ENCODE data around the gene TSNAXIP1.

DNA sequence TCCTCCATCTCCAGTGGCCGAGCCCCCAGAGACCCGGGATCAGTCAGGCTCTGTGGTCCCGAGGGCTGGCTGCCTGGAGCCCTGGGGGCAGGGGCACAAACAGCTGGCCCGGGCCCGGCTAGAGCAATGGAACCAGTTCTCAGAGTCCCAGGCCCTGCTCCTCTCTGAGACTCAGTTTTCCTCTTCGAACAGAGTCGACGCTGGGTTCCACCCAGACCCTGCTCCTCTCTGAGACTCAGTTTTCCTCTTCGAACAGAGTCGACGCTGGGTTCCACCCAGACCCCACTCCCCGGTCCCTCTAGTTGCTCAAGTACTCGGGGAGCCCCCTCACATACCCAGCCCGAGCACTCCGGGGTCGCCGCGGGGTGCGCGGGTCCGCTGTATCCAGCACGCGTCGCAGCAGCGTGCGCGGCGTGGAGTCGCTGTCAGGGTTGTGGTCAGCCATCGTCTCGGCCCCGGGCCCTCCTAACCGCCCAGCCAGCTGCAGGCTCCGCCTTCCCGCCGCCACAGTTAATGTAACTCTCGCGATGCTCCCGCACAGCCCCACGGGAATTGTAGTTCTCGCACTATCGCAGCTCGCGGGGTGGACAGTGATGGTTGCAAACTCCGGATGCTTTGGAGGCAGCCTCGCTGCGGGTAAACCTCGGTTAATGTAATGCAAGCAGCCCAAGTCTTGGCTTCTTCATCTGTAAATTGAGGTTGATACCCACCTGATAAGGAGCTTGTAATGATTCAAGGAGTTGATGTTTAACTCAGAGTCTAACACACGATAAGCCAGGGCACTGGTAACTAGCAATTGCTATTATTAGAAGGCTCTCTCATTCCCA lies 26.9 kb downstream of the TSNAXIP1 start:
- TF ChIP-seq, protein P1, sequence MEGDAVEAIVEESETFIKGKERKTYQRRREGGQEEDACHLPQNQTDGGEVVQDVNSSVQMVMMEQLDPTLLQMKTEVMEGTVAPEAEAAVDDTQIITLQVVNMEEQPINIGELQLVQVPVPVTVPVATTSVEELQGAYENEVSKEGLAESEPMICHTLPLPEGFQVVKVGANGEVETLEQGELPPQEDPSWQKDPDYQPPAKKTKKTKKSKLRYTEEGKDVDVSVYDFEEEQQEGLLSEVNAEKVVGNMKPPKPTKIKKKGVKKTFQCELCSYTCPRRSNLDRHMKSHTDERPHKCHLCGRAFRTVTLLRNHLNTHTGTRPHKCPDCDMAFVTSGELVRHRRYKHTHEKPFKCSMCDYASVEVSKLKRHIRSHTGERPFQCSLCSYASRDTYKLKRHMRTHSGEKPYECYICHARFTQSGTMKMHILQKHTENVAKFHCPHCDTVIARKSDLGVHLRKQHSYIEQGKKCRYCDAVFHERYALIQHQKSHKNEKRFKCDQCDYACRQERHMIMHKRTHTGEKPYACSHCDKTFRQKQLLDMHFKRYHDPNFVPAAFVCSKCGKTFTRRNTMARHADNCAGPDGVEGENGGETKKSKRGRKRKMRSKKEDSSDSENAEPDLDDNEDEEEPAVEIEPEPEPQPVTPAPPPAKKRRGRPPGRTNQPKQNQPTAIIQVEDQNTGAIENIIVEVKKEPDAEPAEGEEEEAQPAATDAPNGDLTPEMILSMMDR (IDR thresholded peaks at IDR 0.05): no peak
- TF ChIP-seq POLR2A (IDR thresholded peaks at IDR 0.05): peak in 2 of 4 donors; percentile 40 to 73

Data from esophagus squamous epithelium (tissue), 4 donors.